Natural killer cell treated with Interleukin-12 subunit alpha and Interleukin-12 subunit beta and Interleukin-15 and Interleukin-18, amount 100 ng/mL, for 72 hours (primary cell): Measurements from ENCODE around the gene NR4A3. TPM values are rescaled to one million over a fixed set of nuclear protein-coding genes. Genes with fewer than 3 reads are reported as not detected.
"Not testable (repeated sequence)": the region's sequence is repeated elsewhere in the genome, so short reads cannot be mapped to it uniquely, and the experiment has no call there.

Experiments
- ATAC-seq, 2 donors: fragments of 150-1000 bp; cut with Tn5 transposase in 1 of 2; sonication (Bioruptor Pico), chemical (Tn5 transposase) in 1 of 2; 2 replicates each; pipeline ENCODE4 v1.10.0; 2021
- DNase-seq: peaks from one replicate; pipeline ENCODE4 v3.0.0; 2022; ENCODE audit warnings: low spot score
- H3K27ac Mint-ChIP-seq, 2 donors: 1 replicate in 1 of 2; 2 replicates in 1 of 2; pipeline ENCODE4 v1.8.0; 2022; ENCODE audit warnings: mixed read lengths in 2 of 2, mild to moderate bottlenecking in 1 of 2, moderate library complexity in 1 of 2
- H3K27me3 Mint-ChIP-seq, 2 donors: 1 replicate in 1 of 2; 2 replicates in 1 of 2; pipeline ENCODE4 v1.8.0; 2022; ENCODE audit warnings: mixed read lengths in 2 of 2
- H3K36me3 Mint-ChIP-seq: one replicate; pipeline ENCODE4 v1.8.0; 2022; ENCODE audit warnings: mixed read lengths
- H3K4me1 Mint-ChIP-seq, 2 donors: 1 replicate in 1 of 2; 2 replicates in 1 of 2; pipeline ENCODE4 v1.8.0; 2022; ENCODE audit warnings: low read depth in 2 of 2, mixed read lengths in 2 of 2, mild to moderate bottlenecking in 1 of 2
- H3K4me3 Mint-ChIP-seq: one replicate; pipeline ENCODE4 v1.8.0; 2022; ENCODE audit warnings: mixed read lengths
- H3K9me3 Mint-ChIP-seq: 2 replicates; pipeline ENCODE4 v1.8.0; 2022; ENCODE audit warnings: mixed read lengths
- total RNA-seq, 2 donors: library from RNA; stranded (reverse); gene quantifications; one replicate each; pipeline ENCODE4 v1.2.3, GENCODE V29; 2022

Gene NR4A3
- total RNA-seq, 2 donors from 2014 or later = 1.3 to 2.4 TPM

DNA sequence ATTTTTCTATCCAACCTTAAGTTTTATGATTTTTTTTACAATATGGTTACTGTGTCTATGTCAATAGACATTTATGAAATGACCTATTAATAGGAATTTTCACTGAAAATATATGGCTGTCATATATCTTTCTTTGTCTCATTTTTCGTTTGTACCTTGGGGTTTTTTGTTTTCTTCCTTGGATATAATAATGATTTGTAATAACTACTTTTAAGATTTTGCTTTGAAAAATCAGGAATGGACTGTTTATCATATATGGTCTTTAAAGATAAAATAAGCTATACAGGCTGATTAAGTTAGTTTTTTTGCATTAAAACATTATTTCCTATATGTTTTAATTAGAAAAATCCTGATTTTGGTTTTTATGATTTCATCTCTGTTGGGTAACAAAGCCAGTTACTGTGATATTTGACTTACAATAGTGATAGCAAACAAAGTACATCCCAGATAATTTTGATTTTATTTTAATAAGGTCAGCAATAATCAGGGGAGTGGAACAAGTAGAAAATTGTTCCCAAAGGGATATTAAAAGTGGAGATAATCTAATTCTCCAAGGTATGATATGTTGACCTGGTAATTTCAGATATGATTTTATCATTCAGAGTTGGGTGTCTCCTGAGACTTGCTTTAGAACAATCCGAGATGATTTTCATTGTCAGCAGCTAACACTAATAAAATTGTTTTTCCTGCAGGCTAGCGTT lies 10.3 kb downstream of the NR4A3 start:
- Mint-ChIP-seq H3K4me1 (peaks cover under 1 to 14% of the 10 kb centered on the region in 2 donors), H3K4me3 (no peak overlapping the region), H3K36me3 (peaks cover 10% of the 10 kb centered on the region), H3K27ac (no peak overlapping the region), H3K9me3 (no peaks in the 10 kb centered on the region), H3K27me3 (peaks cover 8 to 29% of the 10 kb centered on the region in 2 donors)
- no peak for DNase-seq
- ATAC-seq = no peak

DNA sequence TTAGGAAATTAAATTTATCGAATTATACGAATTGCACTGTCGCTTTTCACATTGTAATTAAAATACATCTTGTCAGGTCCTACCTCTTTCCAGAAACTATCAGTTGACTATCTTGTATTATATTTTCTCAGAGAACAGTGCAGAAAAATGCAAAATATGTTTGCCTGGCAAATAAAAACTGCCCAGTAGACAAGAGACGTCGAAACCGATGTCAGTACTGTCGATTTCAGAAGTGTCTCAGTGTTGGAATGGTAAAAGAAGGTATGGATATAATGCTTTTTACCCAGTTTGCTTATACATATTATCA lies 10.8 kb downstream of the NR4A3 start:
- peaks cover 8 to 26% of the 10 kb centered on the region in 2 donors for H3K27me3 Mint-ChIP-seq
- H3K27ac Mint-ChIP-seq = no peak overlapping the region
- no peak for ATAC-seq
- no peak for DNase-seq
- no peak overlapping the region for H3K4me3 Mint-ChIP-seq
- H3K36me3 Mint-ChIP-seq = peaks cover 10% of the 10 kb centered on the region
- peaks cover 0 to 14% of the 10 kb centered on the region in 2 donors for H3K4me1 Mint-ChIP-seq
- no peaks in the 10 kb centered on the region for H3K9me3 Mint-ChIP-seq

DNA sequence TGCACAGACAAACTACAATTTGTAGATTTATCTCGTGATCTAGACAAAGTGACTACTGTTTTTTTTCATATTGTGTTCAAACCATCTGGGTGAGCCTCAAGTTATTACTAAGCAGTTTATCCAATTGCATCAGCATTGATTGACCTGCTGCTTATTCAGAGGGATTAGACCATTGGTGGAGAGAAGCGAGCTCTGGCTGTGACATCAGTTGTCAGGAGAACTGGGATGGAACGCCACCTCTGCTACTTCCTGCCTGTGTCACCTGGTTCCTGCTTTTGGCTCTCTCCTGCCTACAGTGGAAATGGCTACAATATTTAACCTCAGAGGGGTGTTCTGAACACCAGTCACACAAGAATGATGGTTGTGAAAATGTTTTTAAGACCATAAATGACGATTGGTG lies 12.1 kb downstream of the NR4A3 start:
- peaks cover 8 to 21% of the 10 kb centered on the region in 2 donors for H3K27me3 Mint-ChIP-seq
- ATAC-seq (no peak), DNase-seq (no peak)
- peaks cover 0 to 8% of the 10 kb centered on the region in 2 donors for H3K4me1 Mint-ChIP-seq
- H3K27ac Mint-ChIP-seq = no peak overlapping the region
- peaks cover 5% of the 10 kb centered on the region for H3K36me3 Mint-ChIP-seq
- no peak overlapping the region for H3K4me3 Mint-ChIP-seq
- no peaks in the 10 kb centered on the region for H3K9me3 Mint-ChIP-seq

DNA sequence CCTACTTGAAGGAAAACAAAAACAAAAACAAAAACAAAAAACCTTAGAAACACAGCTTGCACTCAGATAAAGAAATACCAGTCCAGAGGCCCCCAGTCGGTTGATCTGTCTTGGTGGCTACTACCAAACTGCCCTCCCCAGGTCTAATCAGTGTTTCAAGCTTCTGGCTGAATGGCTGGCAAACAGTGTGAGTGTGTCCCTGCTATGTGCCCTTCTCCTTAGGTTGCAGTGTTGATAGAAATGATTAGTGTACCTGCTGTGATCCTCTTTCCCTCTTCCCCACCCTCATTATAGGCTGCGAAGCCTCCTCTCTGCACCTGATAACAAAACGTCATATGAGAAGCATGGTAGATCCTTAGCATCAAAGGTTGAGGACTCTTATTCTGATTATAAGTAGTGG lies 12.8 kb downstream of the NR4A3 start:
- no peak for ATAC-seq
- Mint-ChIP-seq H3K36me3 (peaks cover 5% of the 10 kb centered on the region), H3K27ac (no peak overlapping the region), H3K4me1 (peaks cover 0 to 3% of the 10 kb centered on the region in 2 donors), H3K9me3 (no peaks in the 10 kb centered on the region), H3K27me3 (peaks cover 8 to 15% of the 10 kb centered on the region in 2 donors), H3K4me3 (no peak overlapping the region)
- DNase-seq = no peak

DNA sequence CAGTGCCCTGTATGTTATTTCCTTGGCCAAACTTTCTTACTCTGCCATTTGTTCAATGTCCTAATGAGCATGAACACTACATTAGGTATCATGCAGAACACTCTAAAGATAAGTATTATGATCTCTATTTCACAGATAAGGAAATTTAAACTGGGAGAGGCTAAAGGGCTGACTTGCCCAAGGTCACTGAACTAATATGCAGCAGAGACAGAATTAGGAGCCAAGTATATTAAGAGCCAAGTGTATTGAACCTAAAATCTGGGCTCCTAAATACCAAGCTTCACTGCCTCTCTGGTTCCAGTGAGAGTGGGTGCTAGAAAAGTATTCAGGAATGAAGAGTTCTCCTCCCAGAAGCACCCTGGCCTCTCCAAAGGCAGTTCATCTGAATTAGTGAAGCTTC lies 13.5 kb downstream of the NR4A3 start:
- ATAC-seq (no peak), DNase-seq (no peak)
- peaks cover under 1% of the 10 kb centered on the region for H3K36me3 Mint-ChIP-seq
- H3K9me3 Mint-ChIP-seq = no peaks in the 10 kb centered on the region
- no peak overlapping the region for H3K27ac Mint-ChIP-seq
- H3K27me3 Mint-ChIP-seq = peaks cover 1 to 8% of the 10 kb centered on the region in 2 donors
- no peaks in the 10 kb centered on the region for H3K4me1 Mint-ChIP-seq
- no peak overlapping the region for H3K4me3 Mint-ChIP-seq

DNA sequence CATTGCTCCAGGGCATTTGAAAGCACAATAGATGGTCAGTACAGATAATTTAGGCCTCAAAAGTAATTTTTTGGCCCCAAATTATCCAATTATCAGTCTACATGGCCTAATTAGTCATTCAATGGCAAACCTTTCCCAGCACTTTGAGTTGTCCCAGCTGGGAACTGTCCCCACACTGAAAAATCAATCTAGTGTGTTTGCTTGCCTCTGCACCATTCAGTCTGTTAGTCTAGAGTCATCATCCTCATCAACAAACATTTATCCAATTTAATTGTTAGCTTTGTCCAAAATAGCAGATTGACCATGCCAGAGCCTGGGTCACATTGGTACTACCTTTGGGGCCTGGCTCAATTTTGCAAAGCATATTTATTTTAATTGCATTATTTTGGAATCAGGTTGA lies 13.9 kb downstream of the NR4A3 start:
- no peaks in the 10 kb centered on the region for H3K36me3 Mint-ChIP-seq
- ATAC-seq = no peak
- peaks cover 0 to 7% of the 10 kb centered on the region in 2 donors for H3K27me3 Mint-ChIP-seq
- no peaks in the 10 kb centered on the region for H3K9me3 Mint-ChIP-seq
- no peak overlapping the region for H3K27ac Mint-ChIP-seq
- DNase-seq = no peak
- no peaks in the 10 kb centered on the region for H3K4me1 Mint-ChIP-seq
- no peak overlapping the region for H3K4me3 Mint-ChIP-seq

DNA sequence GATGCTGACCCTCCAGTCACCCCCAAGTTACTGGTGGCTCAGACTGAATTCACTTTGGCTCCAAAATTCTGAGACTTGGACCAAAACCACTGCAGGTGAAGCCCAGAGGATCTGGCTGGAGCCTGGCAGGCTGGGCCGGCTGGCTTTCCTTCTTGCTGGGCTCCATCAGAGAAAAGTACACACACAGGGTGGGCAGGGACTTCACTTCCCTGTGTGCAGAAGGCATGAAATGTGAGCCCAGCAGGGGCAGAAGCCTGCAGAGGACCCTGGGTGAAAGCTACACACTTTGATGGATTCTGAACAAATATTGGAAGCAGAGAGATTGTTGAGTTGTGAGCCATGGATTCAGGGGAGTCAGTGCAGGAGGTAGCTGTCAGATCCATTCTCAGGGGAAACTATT lies 18.4 kb downstream of the NR4A3 start:
- H3K4me1 Mint-ChIP-seq = no peaks in the 10 kb centered on the region
- no peaks in the 10 kb centered on the region for H3K27me3 Mint-ChIP-seq
- H3K36me3 Mint-ChIP-seq = no peaks in the 10 kb centered on the region
- no peaks in the 10 kb centered on the region for H3K9me3 Mint-ChIP-seq
- H3K27ac Mint-ChIP-seq = no peak overlapping the region
- DNase-seq (no peak), ATAC-seq (no peak)
- H3K4me3 Mint-ChIP-seq = no peak overlapping the region

DNA sequence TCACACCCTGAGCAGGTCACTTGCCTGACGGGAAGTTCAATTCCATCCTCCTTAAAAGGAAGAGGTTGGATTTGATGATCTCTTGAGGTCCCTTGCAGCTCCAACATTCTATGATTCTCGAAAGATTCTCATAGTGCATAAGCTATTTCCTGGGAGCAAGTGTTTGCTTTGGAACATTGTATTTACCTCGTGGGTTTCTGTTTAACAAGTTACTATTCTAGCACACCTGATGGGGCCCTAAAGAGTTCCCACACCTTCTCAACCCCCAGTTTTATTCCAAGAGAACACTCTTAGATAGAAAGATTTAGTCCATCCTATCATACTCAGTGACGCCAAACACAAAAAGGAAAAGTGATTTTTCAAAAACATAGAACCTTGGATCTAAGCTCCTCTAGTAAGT lies 23.4 kb downstream of the NR4A3 start:
- Mint-ChIP-seq H3K27me3 (no peaks in the 10 kb centered on the region), H3K4me3 (no peak overlapping the region), H3K36me3 (peaks cover 7% of the 10 kb centered on the region), H3K9me3 (no peaks in the 10 kb centered on the region), H3K4me1 (peaks cover 7 to 14% of the 10 kb centered on the region in 2 donors), H3K27ac (no peak overlapping the region)
- DNase-seq (no peak), ATAC-seq (no peak)

DNA sequence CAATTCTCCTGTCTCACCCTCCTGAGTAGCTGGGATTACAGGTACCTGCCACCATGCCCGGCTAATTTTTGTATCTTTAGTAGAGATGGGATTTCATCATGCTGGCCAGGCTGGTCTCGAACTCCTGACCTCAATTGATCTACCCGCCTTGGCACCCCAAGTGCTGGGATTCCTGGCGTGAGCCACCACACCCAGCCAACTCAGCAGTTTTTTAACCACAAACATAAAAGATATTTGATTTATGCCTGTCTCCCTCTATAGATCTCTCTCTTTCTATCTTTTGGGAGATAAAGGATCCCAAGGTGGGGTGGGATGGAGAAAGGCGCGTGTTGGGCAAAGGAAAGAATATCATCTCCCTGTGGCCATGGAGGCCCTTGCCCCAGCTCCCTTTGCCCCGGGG lies 26.8 kb downstream of the NR4A3 start:
- peaks cover 34 to 41% of the 10 kb centered on the region in 2 donors for H3K4me1 Mint-ChIP-seq
- no peaks in the 10 kb centered on the region for H3K9me3 Mint-ChIP-seq
- H3K27me3 Mint-ChIP-seq = no peaks in the 10 kb centered on the region
- no peak for DNase-seq
- H3K4me3 Mint-ChIP-seq = no peak overlapping the region
- no peak for ATAC-seq
- peaks cover 14% of the 10 kb centered on the region for H3K36me3 Mint-ChIP-seq
- H3K27ac Mint-ChIP-seq = no peak overlapping the region

DNA sequence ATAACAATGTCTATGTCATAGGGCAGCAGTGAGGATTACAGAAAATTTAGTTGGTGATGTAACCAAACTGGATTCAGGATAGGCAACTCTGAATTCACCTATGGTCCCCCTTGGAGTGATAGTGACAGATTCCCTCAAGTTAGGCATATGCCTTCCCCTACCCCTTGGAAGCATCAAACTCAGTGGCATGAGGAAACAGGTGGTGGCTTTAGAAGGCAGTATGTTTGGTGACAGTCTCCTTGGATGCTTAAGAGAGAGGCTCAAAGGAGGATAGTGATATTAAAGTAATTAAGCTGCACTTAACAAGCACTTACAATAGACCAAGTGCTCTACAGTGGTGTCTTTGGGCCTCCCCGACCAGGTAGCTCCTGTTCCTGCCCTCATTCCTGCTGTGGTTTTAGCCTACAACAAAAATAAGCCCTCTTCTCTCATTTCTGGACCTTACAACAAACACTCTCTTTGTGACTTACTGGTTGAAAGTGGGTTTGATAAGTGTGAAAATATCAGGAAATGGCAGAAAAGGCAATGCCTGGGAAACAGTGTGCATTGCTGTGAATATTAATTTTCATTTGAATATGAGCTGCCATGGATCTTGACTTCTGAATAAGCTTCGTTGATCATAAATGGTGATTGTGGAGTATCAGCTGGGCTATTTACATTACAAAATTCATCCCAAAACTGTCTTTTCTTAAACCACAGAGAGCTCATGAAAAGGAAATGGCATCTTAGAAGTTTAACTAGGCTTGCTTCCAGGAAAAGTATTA lies 29.2 kb downstream of the NR4A3 start:
- Mint-ChIP-seq H3K9me3 (no peaks in the 10 kb centered on the region), H3K4me3 (peak overlapping the region; percentile 63), H3K27me3 (no peaks in the 10 kb centered on the region), H3K36me3 (peaks cover 7% of the 10 kb centered on the region), H3K27ac (peak overlapping the region; percentile 18 to 54), H3K4me1 (peaks cover 43 to 45% of the 10 kb centered on the region in 2 donors)
- no peak for DNase-seq
- ATAC-seq = peak; percentile 58 to 67

DNA sequence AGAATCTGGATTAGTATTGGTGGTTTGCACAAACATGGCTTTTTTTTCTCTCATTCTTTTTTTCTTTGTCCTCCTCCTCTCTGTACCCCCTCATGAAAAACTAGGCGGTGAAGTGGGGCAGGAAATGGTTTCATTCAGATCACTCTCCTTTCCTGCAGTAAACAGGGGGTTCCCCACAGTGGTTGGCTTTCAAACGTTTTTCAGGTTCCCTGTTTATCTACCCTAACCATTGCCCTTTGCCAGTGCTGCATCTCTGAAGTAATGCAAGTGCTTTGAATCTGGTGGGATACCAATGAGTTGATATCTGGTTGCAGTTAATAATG lies 29.8 kb downstream of the NR4A3 start:
- H3K4me1 Mint-ChIP-seq = peaks cover 43 to 45% of the 10 kb centered on the region in 2 donors

DNA sequence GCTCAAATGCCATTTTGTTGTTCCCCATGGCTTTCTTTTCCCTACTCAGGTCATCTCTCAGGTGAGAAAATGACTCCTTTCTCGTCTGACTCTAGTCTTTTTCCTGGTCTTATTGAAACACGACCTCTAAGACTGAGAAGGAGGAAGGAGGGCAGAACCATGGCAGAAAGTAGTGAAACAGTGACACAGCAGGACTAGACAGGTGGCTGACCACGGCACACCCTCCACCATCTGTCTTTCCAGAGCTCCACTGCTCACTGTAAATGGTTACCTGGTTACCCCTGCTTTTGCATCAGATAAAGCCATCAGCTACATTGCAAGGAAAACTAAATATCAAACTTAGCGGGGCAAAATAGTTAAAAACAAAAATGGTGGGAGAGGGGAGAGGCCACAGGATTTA lies 30.9 kb downstream of the NR4A3 start:
- Mint-ChIP-seq H3K27me3 (no peaks in the 10 kb centered on the region), H3K4me3 (no peak overlapping the region), H3K4me1 (peaks cover 43 to 45% of the 10 kb centered on the region in 2 donors), H3K9me3 (no peaks in the 10 kb centered on the region), H3K27ac (no peak overlapping the region), H3K36me3 (peaks cover 7% of the 10 kb centered on the region)
- DNase-seq = no peak
- ATAC-seq = no peak

More for the DNA sequence above, 29.8 kb downstream of the NR4A3 start:
- DNase-seq = peak; percentile 67
- peak overlapping the region; percentile 18 to 54 for H3K27ac Mint-ChIP-seq
- H3K4me3 Mint-ChIP-seq = peak overlapping the region; percentile 63
- H3K9me3 Mint-ChIP-seq = no peaks in the 10 kb centered on the region
- peak; percentile 85 to 94 for ATAC-seq
- peaks cover 7% of the 10 kb centered on the region for H3K36me3 Mint-ChIP-seq
- H3K27me3 Mint-ChIP-seq = no peaks in the 10 kb centered on the region

DNA sequence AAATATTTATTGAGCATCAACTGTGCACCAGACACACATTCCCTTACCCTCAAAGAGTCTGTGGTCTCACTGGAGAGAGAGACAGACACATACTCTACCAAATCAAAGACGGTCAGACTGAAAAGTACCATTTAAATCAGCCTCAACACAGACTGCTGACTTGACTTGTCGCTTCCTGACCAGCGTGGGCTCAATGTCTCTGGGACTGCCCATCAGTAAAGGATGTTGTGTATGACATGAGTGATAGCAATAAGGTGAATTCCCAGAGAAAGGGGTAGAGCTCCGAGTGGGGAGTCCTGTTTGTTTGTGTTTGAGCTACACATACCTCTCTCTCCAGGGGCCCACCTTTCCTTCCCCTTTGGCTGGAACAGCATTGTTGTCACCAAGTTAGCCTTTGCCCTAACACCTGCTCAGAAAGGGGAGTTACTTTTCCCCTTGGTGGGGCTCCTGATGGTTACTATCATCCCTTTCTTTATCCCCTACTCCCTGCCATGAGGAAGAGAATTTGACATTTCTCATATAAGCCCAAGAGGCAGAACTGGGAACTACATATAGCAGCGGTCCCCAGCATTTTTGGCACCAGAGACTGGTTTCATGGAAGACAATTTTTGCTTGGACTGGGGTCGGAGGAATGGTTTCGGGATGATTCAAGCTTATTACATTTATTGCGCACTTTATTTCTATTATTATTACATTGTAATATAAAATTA lies 33.9 kb downstream of the NR4A3 start:
- ATAC-seq (peak; percentile 63 to 77), DNase-seq (no peak)
- Mint-ChIP-seq H3K4me3 (no peak overlapping the region), H3K27ac (no peak overlapping the region), H3K36me3 (peaks cover 7% of the 10 kb centered on the region), H3K27me3 (no peaks in the 10 kb centered on the region), H3K4me1 (peaks cover 25 to 31% of the 10 kb centered on the region in 2 donors), H3K9me3 (no peaks in the 10 kb centered on the region)

DNA sequence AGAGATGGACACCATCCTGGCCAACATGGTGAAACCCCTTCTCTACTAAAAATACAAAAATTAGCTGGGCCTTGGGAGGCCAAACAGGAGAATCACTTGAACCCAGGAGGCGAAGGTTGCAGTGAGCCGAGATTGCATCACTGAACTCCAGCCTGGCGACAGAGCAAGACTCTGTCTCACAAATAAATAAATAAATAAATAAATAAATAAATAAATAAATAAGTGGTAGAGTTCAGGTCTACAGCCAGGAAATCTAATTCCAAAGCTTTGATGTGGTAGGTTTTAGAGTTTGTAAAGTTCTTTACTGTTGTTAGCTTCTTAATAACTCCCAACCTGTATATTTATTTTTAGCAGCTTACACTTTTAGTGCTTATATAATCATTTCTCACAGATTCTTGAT lies 35.9 kb downstream of the NR4A3 start:
- peaks cover 5 to 11% of the 10 kb centered on the region in 2 donors for H3K4me1 Mint-ChIP-seq
- H3K36me3 Mint-ChIP-seq = not testable (repeated sequence)

More for the DNA sequence above, 35.9 kb downstream of the NR4A3 start:
- not testable (repeated sequence) for H3K27ac Mint-ChIP-seq, H3K27me3 Mint-ChIP-seq, H3K9me3 Mint-ChIP-seq, H3K4me3 Mint-ChIP-seq, DNase-seq, ATAC-seq
